ENCODE results near the gene KANK3. TPM values are rescaled to one million over a fixed set of nuclear protein-coding genes. Genes with fewer than 3 reads are reported as not detected.

Gene KANK3
- total and polyA plus RNA-seq, 2 of the 8 experiments (the other 6 are each of a cell fraction or from before 2014, with no cell fraction given): 2.5 to 4.2 TPM

GRCh38 chr19:8310342-8311055, 32.6 kb downstream of the KANK3 start:
- H2AK5ac ChIP-seq (ENCODE audit: low read depth, low read length): no peak overlapping the region
- H2AFZ ChIP-seq (ENCODE audit: low read length): no peak overlapping the region
- peaks cover 2 to 21% (median 9%) of the 10 kb centered on the region in 4 experiments; a peak in 7 of 8 replicates for H3K36me3 ChIP-seq (ENCODE audit: control insufficient read depth in 2 of 4, insufficient read depth in 4 of 4, low read length in 3 of 4)
- peaks cover 0 to 7% of the 10 kb centered on the region in 2 experiments; a peak in 2 of 4 replicates for H3K79me2 ChIP-seq (ENCODE audit: control insufficient read depth in 1 of 2, insufficient read depth in 2 of 2, low read length in 2 of 2)
- no peaks in the 10 kb centered on the region for H3K9me3 ChIP-seq (ENCODE audit: insufficient read depth in 2 of 2, low read depth in 1 of 2, low read length in 1 of 2)
- H3K56ac ChIP-seq (replicated peaks; ENCODE audit: insufficient read length, low read depth, low read length): no peak overlapping the region
- H3K4me3 ChIP-seq (ENCODE audit: extremely low read depth in 1 of 4, insufficient read depth in 2 of 4, low read depth in 3 of 4, low read length in 4 of 4): no peak overlapping the region
- ChIA-PET CTCF (ENCODE audit: partially characterized antibody) (interaction anchor here (0.5 to 1.5 kb wide), 4 partner anchors 10 to 166 kb away, joined by 3 to 6 read pairs (median 4); partner anchors contain the start of genes NDUFA7 and RPS28), POLR2A (ENCODE audit: partially characterized antibody) (interaction anchor here (0.5 to 25.3 kb wide), 5 partner anchors 19 to 210 kb away, joined by 3 to 583 read pairs (median 3); partner anchors contain the start of genes NDUFA7, RPS28 and ZNF414)
- no peak overlapping the region for H3K4ac ChIP-seq (replicated peaks; ENCODE audit: insufficient read length, low read depth, low read length)
- no peak overlapping the region for H3K9ac ChIP-seq (replicated peaks in 1 of 4; ENCODE audit: extremely low read depth in 1 of 4, low read depth in 3 of 4, low read length in 3 of 4)
- H2BK20ac ChIP-seq (ENCODE audit: low read length): no peak overlapping the region
- H2BK15ac ChIP-seq (ENCODE audit: low read length): no peak overlapping the region
- no peak overlapping the region for H2BK12ac ChIP-seq (ENCODE audit: low read depth, low read length)
- H3K23ac ChIP-seq (ENCODE audit: insufficient read length): no peak overlapping the region
- H2BK120ac ChIP-seq (replicated peaks; ENCODE audit: low read depth, low read length): no peak overlapping the region
- DNase-seq (ENCODE audit: low read depth in 1 of 2, low spot score in 2 of 2) (peak in 1 of 2 experiments; percentile 33), FAIRE-seq (no peak)
- H3K27ac ChIP-seq (ENCODE audit: low read depth, low read length): no peak overlapping the region
- no peak overlapping the region for H4K5ac ChIP-seq (ENCODE audit: insufficient read length, low read depth, low read length)
- H3K4me2 ChIP-seq (ENCODE audit: insufficient read depth in 1 of 2, low read depth in 2 of 2, low read length in 2 of 2): no peak overlapping the region
- H4K91ac ChIP-seq (replicated peaks; ENCODE audit: insufficient read length, low read length): no peak overlapping the region
- no peaks in the 10 kb centered on the region for H4K20me1 ChIP-seq (replicated peaks in 1 of 2; ENCODE audit: control insufficient read depth in 1 of 2, insufficient read depth in 2 of 2, low read length in 2 of 2)
- H3K4me1 ChIP-seq (replicated peaks in 1 of 4; ENCODE audit: control insufficient read depth in 3 of 4, insufficient read depth in 4 of 4, low read length in 3 of 4): peaks cover 0 to 10% (median 3%) of the 10 kb centered on the region in 4 experiments; a peak in 4 of 7 replicates
- peaks cover 4% of the 10 kb centered on the region for H3K79me1 ChIP-seq (ENCODE audit: low read depth, low read length)
- no peaks in the 10 kb centered on the region for H3K27me3 ChIP-seq (replicated peaks in 1 of 4; ENCODE audit: control insufficient read depth in 3 of 4, extremely low read depth in 1 of 4, insufficient read depth in 3 of 4, low read length in 3 of 4)
- H3K18ac ChIP-seq (ENCODE audit: extremely low read depth, low read length): no peak overlapping the region
- no peak overlapping the region for H2BK5ac ChIP-seq (ENCODE audit: low read depth, low read length)
- no peak overlapping the region for H4K8ac ChIP-seq (ENCODE audit: extremely low read depth, insufficient read depth, low read length)
- H3K14ac ChIP-seq (ENCODE audit: insufficient read length): no peak overlapping the region
- H3K23me2 ChIP-seq (ENCODE audit: low read depth, low read length): peaks cover 8% of the 10 kb centered on the region
- 92% methylated on average over 17 of the region's 17 CpGs; no CpG with 5 or more reads in 1 of the 2 experiments for WGBS, 2 experiments (ENCODE audit: extremely low coverage in 1 of 2, insufficient coverage in 1 of 2, insufficient read length in 1 of 2, insufficient replicate concordance in 2 of 2, low coverage in 1 of 2, low lambda C conversion rate in 2 of 2, missing lambda C conversion rate in 1 of 2)
- TF ChIP-seq TBP (IDR thresholded peaks at IDR 0.05; ENCODE audit: low read depth, low read length) (no peak), EGR1 (IDR thresholded peaks at IDR 0.05; ENCODE audit: borderline replicate concordance, low read depth, low read length) (no peak), KDM5A (IDR thresholded peaks at IDR 0.05; ENCODE audit: low read length) (no peak), PHF8 (conservative IDR thresholded peaks at IDR 0.05; ENCODE audit: low read depth, low read length) (no peak), TAF7 (optimal IDR thresholded peaks at IDR 0.05; ENCODE audit: borderline replicate concordance, low read depth, low read length) (no peak), POLR2AphosphoS5 (IDR thresholded peaks at IDR 0.05; ENCODE audit: low read depth, low read length) (no peak), JUND (IDR thresholded peaks at IDR 0.05; ENCODE audit: low read length) (no peak), CHD1 (IDR thresholded peaks at IDR 0.05; ENCODE audit: low read depth, low read length) (no peak), BACH1 (IDR thresholded peaks at IDR 0.05; ENCODE audit: low read length) (no peak), RAD21 (IDR thresholded peaks at IDR 0.05 in 1 of 2, conservative IDR thresholded peaks at IDR 0.05 in 1 of 2; ENCODE audit: low read depth in 2 of 2, low read length in 2 of 2) (no peak), SP1 (IDR thresholded peaks at IDR 0.05; ENCODE audit: low read depth, low read length) (no peak), KDM1A (IDR thresholded peaks at IDR 0.05; ENCODE audit: borderline replicate concordance, low read length) (no peak)
